ENCODE results near the gene SLC25A31.

DNA sequence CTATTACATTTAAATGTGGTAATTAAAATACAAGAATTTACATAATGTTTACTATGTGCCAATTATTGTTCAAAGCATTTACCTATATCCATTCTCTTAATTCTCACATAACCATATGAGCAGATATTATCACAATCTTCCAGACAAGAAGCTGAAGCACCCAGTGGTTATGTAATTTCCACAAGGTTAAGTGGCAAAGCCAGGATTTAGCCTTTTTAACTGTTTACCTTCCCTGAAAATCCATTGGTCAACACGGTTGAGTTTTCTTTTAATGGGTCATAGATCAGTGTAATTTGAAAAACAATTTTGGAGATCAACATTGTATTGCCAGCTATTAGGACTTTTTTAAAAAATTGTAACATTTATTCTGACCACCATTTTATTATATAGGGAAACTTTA is 63.3 kb downstream of the SLC25A31 start:
- TF ChIP-seq POLR2AphosphoS5 (IDR thresholded peaks at IDR 0.05; ENCODE audit: borderline replicate concordance, low read depth, low read length): no peak
- TF ChIP-seq EZH2 (IDR thresholded peaks at IDR 0.05): no peak
- no peak for TF ChIP-seq FOXP2 (optimal IDR thresholded peaks at IDR 0.05; ENCODE audit: control extremely low read depth, extremely low read length, insufficient read depth)

Data from SK-N-MC (cell line).